NCI-H774 (cell line): ENCODE measurements around the gene GGT1.
A peak's percentile ranks its signal among the peaks of the same experiment; 100 is the strongest.
"Not testable (repeated sequence)": the region's sequence is repeated elsewhere in the genome, so short reads cannot be mapped to it uniquely, and the experiment has no call there.

Source experiments
- DNase-seq: peaks from one replicate; lab custom pipeline; 2025; lab: John Stamatoyannopoulos, UW

Gene GGT1

GRCh38 chr22:24584166-24584790 is 18.7 kb upstream of the GGT1 start:
- DNase-seq = no peak

GRCh38 chr22:24584871-24585411 is 18.1 kb upstream of the GGT1 start:
- DNase-seq = no peak

- DNase-seq = no peak
These were observed 17.5 kb upstream of the GGT1 start for GRCh38 chr22:24585461-24585860.

GRCh38 chr22:24585927-24586546 is 17.0 kb upstream of the GGT1 start:
- no peak for DNase-seq

GRCh38 chr22:24587251-24587650 is 15.7 kb upstream of the GGT1 start:
- no peak for DNase-seq

- no peak for DNase-seq
These were observed 15.0 kb upstream of the GGT1 start for GRCh38 chr22:24587948-24588347.

- no peak for DNase-seq
These were observed 14.6 kb upstream of the GGT1 start for GRCh38 chr22:24588381-24588756.

- DNase-seq = no peak
These were observed 14.1 kb upstream of the GGT1 start for GRCh38 chr22:24588757-24589481.

- DNase-seq = no peak
These were observed 13.4 kb upstream of the GGT1 start for GRCh38 chr22:24589518-24590030.

- no peak for DNase-seq
These were observed 12.3 kb upstream of the GGT1 start for GRCh38 chr22:24590596-24591173.

GRCh38 chr22:24591286-24591830 is 11.6 kb upstream of the GGT1 start:
- DNase-seq = no peak

- DNase-seq = no peak
These were observed 10.7 kb upstream of the GGT1 start for GRCh38 chr22:24592058-24592850.

GRCh38 chr22:24592851-24593558 is 10.0 kb upstream of the GGT1 start, which contains the start of gene LRRC75B:
Gene LRRC75B (minus strand): TSS chr22:24593073. CDS start chr22:24593039, 34 bp downstream.
- peak; percentile 27 for DNase-seq

- DNase-seq = not testable (repeated sequence)
These were observed 9.5 kb upstream of the GGT1 start for GRCh38 chr22:24593559-24593835.

GRCh38 chr22:24593836-24594568 is 9.0 kb upstream of the GGT1 start:
- DNase-seq = no peak

- DNase-seq = no peak
These were observed 8.3 kb upstream of the GGT1 start for GRCh38 chr22:24594569-24595120.

GRCh38 chr22:24595228-24595627 is 7.8 kb upstream of the GGT1 start:
- no peak for DNase-seq

- no peak for DNase-seq
These were observed 7.1 kb upstream of the GGT1 start for GRCh38 chr22:24595863-24596262.

- not testable (repeated sequence) for DNase-seq
These were observed 5.9 kb upstream of the GGT1 start for GRCh38 chr22:24597076-24597475.

GRCh38 chr22:24599514-24599913 is 3.5 kb upstream of the GGT1 start:
- DNase-seq = no peak
